HT1080 (cell line): ENCODE measurements around the gene CSTF2T. TPM values are rescaled to one million over a fixed set of nuclear protein-coding genes. Genes with fewer than 3 reads are reported as not detected.
A peak's percentile ranks its signal among the peaks of the same experiment; 100 is the strongest.
"Not testable (repeated sequence)": the region's sequence is repeated elsewhere in the genome, so short reads cannot be mapped to it uniquely, and the experiment has no call there.

ENCODE experiments used
- DNase-seq: peaks from one replicate; pipeline ENCODE4 v3.0.0-alpha.2; 2015; ENCODE audit warnings: low read depth
- total RNA-seq: library from RNA; depleted of rRNA; stranded (reverse); fragments of >200 nt; shearing (Covaris generic); gene quantifications from 2 replicates; pipeline ENCODE4 v1.2.3, GENCODE V29; 2014

The CSTF2T gene
- total RNA-seq, 1 experiment from 2014 or later = 31.1 TPM

GRCh38 chr10:51699145-51699474 is 285 bp downstream of the CSTF2T start:
- no peak for DNase-seq

DNA sequence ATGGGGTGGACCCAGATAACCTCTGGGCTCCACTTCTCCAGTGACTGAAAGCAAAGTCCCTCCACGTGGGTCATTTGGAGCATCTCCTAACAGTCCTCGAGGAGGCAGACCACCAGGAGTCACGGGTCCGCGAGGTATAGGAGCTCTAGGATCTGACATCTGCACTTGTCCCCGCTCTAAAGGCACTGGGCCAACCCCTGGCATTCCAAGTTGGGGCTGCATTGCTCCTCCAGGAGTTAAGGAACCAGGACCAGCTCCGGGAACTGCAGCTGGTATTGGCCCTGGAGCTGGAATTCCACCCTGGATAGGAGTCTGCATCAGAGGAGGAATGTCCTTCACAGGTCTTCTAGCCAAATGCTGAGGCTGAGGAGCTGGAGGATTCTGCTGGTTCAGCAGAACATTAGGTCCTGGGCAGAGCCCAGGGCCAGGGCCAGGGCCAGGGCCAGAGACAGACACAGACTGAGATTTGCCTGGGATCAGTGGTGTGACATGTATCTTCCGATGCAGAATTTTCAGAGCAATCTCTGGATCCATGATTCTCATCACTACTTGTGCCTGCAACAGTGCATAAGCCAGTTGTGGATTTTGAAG is 827 bp downstream of the CSTF2T start:
- DNase-seq = no peak

DNA sequence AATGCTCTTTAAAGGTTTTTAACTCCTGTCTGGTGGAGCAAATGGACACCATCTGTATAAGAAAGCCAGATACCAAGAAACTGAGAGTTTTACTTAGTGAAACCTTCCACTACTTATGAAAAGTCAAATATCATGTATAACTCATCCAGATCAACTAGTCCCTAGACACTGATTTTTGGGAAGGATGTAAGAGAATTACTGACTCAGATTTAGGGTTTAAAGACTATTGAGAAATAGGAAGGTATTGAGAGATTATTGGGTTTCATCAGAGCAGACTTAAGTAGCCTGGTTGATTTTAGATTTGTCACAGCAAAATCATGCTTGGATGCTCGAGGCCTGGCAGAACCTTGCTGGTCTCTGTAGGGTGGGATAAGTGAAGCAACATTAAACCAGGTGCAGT is 3.1 kb downstream of the CSTF2T start:
- no peak for DNase-seq

- no peak for DNase-seq
These were observed 5.2 kb downstream of the CSTF2T start for GRCh38 chr10:51694086-51694768.

- no peak for DNase-seq
These were observed 8.3 kb downstream of the CSTF2T start for GRCh38 chr10:51691135-51691534.

GRCh38 chr10:51689536-51689935 is 9.9 kb downstream of the CSTF2T start:
- DNase-seq = no peak

DNA sequence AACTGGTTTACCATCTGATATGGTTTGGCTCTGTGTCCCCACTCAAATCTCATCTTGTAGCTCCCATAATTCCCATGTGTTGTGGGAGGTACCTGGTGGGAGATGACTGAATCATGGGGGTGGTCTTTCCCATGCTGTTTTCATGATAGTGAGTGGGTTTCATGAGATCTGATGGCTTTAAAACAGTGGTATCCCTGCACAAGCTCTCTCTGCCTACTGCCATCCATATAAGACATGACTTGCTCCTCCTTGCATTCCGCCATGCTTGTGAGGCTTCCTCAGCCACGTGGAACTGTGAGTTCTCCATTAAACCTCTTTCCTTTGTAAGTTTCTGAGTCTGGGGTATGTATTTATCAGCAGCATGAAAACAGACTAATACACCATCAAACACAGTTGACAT is 10.6 kb downstream of the CSTF2T start:
- not testable (repeated sequence) for DNase-seq

DNA sequence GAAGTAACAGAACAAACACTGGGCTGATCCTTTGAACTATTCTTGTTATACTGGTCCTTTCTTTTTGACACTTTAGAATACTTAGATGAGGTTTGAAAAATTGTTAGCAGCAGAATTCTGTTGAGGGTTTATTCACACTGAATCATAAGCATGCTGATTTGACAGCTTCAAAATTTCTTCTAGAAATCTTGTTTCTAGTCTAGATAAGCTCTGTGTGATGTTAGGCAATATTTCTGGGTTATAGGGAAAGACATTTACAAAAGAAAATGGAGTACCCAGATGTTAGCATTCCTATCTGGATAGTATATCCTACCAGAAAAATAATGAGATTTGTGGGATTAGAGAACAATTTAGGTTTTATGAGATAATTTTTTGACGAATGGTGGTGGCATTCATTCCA is 12.1 kb downstream of the CSTF2T start:
- no peak for DNase-seq

DNA sequence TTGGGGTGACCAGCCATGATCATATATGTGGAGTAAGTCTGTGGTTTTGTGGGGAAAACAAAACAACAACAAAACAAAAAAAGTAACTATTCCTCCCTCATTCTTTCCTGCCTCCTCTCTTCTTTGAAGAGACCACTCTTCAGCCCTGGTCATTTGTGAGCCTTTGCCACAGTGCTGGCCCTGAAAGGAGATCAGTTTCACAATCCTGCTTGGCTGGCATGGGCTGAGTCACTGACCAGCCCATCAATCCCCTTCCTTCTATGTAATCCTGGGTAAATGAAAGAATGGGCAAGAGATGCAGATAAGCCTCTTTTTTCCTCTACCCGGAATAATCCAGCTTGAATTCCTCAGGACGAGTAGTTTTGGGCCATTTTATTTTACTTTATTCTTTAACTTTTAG is 13.6 kb downstream of the CSTF2T start:
- peak; percentile 63 for DNase-seq

DNA sequence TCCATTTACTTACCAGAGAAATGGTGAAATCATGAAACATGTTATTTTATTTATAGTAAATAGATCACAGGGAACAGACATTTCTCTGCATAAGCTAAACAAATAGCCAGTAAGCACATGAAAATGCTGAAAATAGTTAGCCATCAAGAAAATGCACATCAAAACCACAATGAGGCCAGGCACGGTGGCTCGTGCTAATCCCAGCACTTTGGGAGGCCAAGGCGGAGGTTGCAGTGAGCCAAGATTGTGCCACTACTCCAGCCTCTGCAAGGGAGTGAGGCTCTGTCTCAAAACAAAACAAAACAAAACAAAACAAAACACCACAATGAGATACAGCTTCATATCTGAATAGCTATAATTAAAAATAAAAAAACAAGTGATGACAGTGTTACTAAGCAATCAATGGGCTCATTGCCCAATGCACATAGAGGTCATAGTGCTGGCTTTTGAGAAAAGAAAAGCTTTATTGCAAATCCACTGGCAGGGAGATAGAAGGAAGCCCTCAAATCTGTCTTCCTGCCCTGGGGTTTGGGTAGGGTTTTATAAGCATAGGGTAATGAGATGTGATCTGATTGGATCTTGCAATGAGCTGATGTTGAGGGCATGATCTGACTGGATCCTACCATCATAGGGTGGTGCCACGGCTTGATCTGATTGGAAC is 16.2 kb downstream of the CSTF2T start:
- DNase-seq = no peak

DNA sequence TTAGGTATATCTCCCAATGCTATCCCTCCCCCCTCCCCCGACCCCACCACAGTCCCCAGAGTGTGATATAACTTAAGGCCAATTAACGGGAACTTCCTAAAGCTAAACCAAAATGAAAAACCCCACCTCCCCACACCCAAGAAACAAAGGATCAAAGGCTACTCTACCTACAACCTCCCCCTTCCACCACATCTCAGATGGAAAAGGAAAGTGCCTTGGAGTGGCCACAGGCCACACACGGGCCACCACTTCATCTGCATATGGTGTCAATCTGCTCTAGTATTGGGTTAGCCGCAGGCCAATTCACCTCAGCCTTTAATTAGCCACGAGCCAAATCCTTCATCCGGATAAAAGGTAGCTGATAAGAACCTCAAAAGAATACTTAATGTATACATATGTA is 19.6 kb downstream of the CSTF2T start:
- no peak for DNase-seq

DNA sequence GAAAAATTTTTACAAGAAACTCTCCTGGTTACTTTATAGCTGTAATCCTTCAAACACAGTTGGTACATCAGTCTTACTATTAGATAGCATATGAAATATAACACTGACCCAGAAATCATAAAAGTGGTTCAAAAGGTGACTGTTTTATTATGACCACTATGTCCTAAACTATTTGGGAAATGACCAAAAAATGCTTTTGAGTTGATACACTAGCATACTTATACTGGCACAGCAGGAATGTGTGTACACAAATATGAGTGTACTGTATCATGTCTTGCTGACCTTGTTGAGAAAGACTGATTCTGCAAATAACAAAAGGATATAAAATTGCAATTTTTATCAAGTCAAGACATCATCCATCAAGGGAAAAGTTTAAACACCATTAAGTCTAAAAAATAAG is 24.3 kb downstream of the CSTF2T start:
- no peak for DNase-seq

- DNase-seq = no peak
These were observed 27.3 kb downstream of the CSTF2T start for GRCh38 chr10:51672039-51672535.

GRCh38 chr10:51669041-51669440 is 30.4 kb downstream of the CSTF2T start:
- DNase-seq = no peak

DNA sequence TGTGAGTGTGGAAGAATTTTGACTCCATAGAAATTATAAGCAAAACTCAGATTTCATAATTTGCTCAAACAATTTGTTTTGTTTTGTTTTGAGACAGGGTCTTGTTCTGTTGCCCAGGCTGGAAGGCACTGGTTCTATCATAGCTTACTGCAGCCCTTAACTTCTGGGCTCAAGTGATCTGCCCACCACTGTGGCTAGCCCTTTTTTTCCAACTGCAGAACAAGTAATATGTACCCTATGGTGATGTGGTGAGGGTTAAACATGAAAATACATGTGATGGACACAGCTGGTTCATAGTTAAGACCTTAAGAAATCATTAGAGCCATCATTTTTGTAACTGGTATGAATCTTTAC is 31.1 kb downstream of the CSTF2T start:
- no peak for DNase-seq

GRCh38 chr10:51667678-51668335 is 31.6 kb downstream of the CSTF2T start:
- DNase-seq = peak; percentile 47

GRCh38 chr10:51666456-51666855 is 32.9 kb downstream of the CSTF2T start:
- DNase-seq = no peak

- no peak for DNase-seq
These were observed 36.3 kb downstream of the CSTF2T start for GRCh38 chr10:51663086-51663485.

DNA sequence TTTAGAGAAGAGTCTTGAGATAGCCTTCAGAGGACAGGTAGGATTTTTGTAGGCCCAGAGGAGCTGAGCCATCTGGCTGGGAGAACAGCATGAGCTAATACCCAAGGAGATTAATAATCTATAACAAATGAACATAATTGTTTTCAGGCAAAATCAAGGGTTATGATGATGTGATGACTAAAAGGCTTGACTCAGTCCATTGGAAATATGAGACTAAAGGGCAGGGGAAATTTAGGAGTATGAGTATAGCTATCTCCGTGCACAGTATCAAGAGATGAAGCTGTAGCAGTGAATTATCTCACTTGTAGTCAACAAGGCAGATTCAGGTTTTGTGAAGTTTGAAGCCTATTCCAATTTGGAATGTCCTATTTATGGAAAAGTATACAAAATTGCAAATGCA is 40.1 kb downstream of the CSTF2T start:
- no peak for DNase-seq

GRCh38 chr10:51658000-51658399 is 41.4 kb downstream of the CSTF2T start:
- DNase-seq = no peak

- no peak for DNase-seq
These were observed 42.9 kb downstream of the CSTF2T start for GRCh38 chr10:51656503-51656902.

GRCh38 chr10:51654918-51655317 is 44.5 kb downstream of the CSTF2T start:
- no peak for DNase-seq
